Left ventricle myocardium inferior (tissue), 1 donor: Measurements from ENCODE around the gene NDOR1. TPM values are rescaled to one million over a fixed set of nuclear protein-coding genes. Genes with fewer than 3 reads are reported as not detected.

Source experiments
- DNase-seq: peaks from one replicate; pipeline ENCODE4 v3.0.0-alpha.2; 2020
- H3K27ac ChIP-seq: fragments of 200-600 bp; replicated peaks from 2 replicates; pipeline ENCODE4 v1.8.0; 2021
- H3K27me3 ChIP-seq: fragments of 200-600 bp; 2 replicates; pipeline ENCODE4 v1.8.0; 2021; ENCODE audit warnings: low read depth
- H3K36me3 ChIP-seq: fragments of 200-600 bp; 2 replicates; pipeline ENCODE4 v1.8.0; 2021
- H3K4me1 ChIP-seq: fragments of 200-600 bp; 2 replicates; pipeline ENCODE4 v1.8.0; 2021
- H3K4me3 ChIP-seq: fragments of 200-600 bp; 2 replicates; pipeline ENCODE4 v1.8.0; 2021; ENCODE audit warnings: mild to moderate bottlenecking, moderate library complexity
- H3K9me3 ChIP-seq: fragments of 200-600 bp; replicated peaks from 2 replicates; pipeline ENCODE4 v1.8.0; 2021
- intact Hi-C: fragments of 100-400 bp; cut with micrococcal nuclease; formaldehyde crosslinking; loops from one replicate; pipeline ENCODE4 v1.11.0; 2022
- total RNA-seq: library from RNA; stranded (reverse); fragmentation: NEBNext Ultra II Directional; extraction: Animal tissue kit (Norgen Biotek cat#: 25700); gene quantifications from one replicate; pipeline ENCODE4 v1.2.1, GENCODE V29; 2021
- TF ChIP-seq, protein P1 (sequence below): fragments of 200-600 bp; IDR thresholded peaks from 2 replicates; pipeline ENCODE4 v1.8.0; 2021; ENCODE audit warnings: antibody characterized with exemption, mild to moderate bottlenecking, borderline replicate concordance
- donor health status: DM: no; HTN: yes; CAD: no; lungs with severe emphysema.

Gene NDOR1
- total RNA-seq, 1 donor from 2014 or later = 6.5 TPM

DNA sequence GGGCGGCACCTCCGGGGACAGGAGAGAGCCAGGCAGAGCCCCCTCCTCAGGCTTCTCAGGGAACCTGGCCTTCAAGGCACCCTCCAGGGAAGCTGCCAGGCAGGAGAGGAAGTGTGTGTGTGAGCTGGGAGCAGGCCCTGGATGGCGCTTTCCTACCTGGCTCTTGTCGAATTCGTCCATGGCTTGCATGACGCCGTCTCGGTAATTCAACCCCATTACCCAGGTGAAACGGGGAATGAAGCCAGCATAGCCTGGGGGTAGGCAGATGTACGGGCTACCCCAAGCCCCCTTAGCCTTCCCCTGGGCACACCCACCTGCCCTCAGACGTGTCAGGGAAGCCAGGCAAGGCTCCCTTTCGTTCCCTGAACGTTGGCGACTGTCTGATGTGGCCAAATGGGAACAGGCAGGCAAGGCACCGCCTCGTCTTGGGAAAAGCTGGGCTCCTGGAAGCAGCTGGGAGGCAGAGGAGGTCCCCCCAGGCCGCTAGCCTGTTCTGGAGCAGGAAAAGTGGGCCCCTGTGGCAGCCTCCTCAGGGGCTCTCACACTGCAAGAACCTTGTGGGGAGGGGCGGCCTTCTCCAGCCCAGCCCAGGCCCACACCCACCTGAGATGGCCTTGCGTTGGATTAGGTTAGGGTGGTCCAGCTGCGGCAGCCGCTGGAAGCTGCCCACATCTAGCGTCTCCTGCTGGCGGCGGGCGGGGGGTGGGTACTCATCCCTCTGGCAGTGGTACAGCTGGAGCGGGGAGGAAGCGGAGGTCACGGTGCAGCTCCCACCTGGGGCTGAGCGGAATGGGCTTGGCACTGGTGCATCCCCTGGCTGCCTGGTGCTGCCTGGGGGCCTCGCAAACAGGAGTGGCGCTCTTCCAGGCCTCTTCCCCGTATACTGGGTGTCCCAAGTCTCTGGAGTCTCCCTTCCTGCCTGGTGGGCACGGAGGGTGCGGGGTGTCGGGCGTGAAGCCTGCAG is 39.3 kb downstream of the NDOR1 start:
- Histone ChIP-seq H3K9me3 (no peaks in the 10 kb centered on the region), H3K27me3 (no peaks in the 10 kb centered on the region), H3K36me3 (peaks cover 22% of the 10 kb centered on the region), H3K27ac (peak overlapping the region; percentile 27), H3K4me1 (peaks cover 54% of the 10 kb centered on the region), H3K4me3 (no peak overlapping the region)
- TF ChIP-seq, protein P1, sequence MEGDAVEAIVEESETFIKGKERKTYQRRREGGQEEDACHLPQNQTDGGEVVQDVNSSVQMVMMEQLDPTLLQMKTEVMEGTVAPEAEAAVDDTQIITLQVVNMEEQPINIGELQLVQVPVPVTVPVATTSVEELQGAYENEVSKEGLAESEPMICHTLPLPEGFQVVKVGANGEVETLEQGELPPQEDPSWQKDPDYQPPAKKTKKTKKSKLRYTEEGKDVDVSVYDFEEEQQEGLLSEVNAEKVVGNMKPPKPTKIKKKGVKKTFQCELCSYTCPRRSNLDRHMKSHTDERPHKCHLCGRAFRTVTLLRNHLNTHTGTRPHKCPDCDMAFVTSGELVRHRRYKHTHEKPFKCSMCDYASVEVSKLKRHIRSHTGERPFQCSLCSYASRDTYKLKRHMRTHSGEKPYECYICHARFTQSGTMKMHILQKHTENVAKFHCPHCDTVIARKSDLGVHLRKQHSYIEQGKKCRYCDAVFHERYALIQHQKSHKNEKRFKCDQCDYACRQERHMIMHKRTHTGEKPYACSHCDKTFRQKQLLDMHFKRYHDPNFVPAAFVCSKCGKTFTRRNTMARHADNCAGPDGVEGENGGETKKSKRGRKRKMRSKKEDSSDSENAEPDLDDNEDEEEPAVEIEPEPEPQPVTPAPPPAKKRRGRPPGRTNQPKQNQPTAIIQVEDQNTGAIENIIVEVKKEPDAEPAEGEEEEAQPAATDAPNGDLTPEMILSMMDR = no peak
- intact Hi-C loops = no loop called here
- DNase-seq = no peak

DNA sequence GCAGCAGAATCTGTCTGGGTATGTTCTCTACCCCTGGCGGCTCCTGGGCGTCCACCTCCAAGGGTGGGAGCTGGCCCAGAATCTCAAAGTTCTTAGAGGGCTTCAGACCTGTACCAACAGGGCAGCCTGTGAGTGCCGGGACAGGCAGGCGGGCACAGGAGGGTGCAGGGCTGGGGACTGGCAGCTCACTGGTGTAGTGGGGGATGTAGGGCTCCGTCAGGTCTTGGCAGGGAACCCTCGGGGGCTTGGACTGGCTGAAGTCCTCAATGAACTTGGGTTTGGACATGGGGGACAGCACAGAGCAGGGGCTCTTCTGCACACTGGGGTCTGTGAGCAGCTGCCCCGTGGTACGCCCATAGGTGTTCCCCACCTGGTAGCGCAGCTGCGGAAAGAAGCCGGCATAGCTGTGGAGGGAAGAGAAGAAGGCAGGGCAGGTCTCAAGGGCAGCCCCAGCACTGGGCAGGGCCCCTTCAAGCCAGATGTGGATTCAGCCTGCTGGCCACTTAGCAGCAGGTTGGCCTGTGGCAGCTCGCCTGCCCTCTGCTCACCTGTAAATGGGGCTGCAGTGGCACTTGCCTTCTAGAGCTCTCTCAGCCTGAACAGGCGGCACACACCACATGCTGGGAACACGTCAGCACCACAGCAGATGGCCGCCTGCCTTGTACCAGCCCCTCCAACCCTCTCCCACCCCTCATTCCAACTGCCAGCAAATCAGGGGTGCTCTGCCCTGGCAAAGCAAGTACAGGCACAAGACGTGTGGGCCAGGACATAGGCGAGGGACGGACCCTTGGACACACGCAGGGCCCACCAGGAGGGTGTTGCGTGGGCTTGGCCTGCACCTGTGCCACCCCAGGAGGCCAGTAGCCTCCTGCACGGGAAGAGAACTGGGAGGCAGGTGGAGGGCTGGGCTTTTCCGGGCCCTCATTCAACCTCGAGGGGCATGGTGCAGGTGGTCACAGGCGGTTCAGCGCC is 40.2 kb downstream of the NDOR1 start:
- no peaks in the 10 kb centered on the region for H3K9me3 ChIP-seq
- intact Hi-C loops = no loop called here
- H3K27ac ChIP-seq = no peak overlapping the region
- H3K36me3 ChIP-seq = peaks cover 22% of the 10 kb centered on the region
- no peak for DNase-seq
- H3K27me3 ChIP-seq = no peaks in the 10 kb centered on the region
- H3K4me1 ChIP-seq = peaks cover 56% of the 10 kb centered on the region
- TF ChIP-seq, protein P1 = no peak
- H3K4me3 ChIP-seq = no peak overlapping the region

DNA sequence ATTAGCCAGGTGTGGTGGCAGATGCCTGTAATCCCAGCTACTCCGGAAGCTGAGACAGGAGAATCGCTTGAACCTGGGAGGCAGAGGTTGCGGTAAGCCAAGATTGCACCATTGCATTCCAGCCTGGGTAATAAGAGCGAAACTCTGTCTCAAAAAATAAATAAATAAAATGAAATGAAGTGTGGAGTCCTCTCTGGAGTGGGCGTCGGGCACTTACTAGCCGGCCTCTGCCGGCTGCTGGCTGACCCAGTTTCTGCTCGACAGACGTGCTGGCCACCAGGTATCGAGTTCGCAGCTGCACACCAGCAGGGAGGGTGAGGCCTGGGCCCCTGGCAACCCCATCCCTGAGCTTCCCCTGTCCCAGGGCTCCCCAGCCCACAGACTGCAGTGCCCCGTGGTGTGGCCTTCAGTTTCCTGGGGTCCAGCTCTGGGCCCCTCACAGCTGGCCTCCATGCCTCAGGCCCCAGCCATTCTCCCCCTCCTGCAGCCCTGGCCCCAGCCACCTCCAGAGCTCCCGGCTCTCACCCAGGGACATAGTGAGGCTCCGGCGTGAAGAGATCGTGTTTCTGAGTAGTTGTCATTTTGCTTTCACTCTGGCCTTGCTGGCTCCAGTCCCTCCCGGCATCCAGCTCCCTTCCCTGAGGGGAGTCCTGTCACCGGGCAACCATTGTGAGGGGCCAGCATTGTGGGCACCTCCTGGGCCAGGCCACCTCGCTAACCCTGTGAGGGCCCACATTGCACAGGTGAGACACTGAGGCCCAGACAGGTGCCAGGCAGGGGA is 41.8 kb downstream of the NDOR1 start:
- intact Hi-C loops = no loop called here
- no peak overlapping the region for H3K4me3 ChIP-seq
- H3K36me3 ChIP-seq = peaks cover 15% of the 10 kb centered on the region
- peak overlapping the region; percentile 3 for H3K27ac ChIP-seq
- H3K4me1 ChIP-seq = peaks cover 53% of the 10 kb centered on the region
- TF ChIP-seq, protein P1 = no peak
- no peaks in the 10 kb centered on the region for H3K27me3 ChIP-seq
- no peaks in the 10 kb centered on the region for H3K9me3 ChIP-seq
- DNase-seq = no peak

DNA sequence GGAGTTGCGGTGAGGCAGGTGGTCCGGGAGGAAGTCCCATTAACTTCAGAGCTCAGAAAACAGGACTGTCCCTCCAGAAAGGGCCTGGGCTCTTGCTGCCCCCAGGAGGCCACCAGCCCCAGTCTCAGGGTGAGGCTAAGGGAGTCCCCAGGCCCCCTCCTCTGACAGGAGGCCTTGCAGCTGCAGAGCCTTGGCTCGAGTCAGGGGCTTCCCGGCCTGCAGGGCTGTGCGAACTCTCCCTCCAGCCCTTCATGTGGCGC is 42.3 kb downstream of the NDOR1 start:
- Histone ChIP-seq H3K4me3 (no peak overlapping the region), H3K9me3 (no peaks in the 10 kb centered on the region), H3K27ac (no peak overlapping the region), H3K36me3 (peaks cover 9% of the 10 kb centered on the region), H3K27me3 (no peaks in the 10 kb centered on the region), H3K4me1 (peaks cover 47% of the 10 kb centered on the region)
- DNase-seq = no peak
- TF ChIP-seq, protein P1 = no peak
- intact Hi-C loops = no loop called here
